ENCODE data around the gene DUXA. TPM values are rescaled to one million over a fixed set of nuclear protein-coding genes. Genes with fewer than 3 reads are reported as not detected.
A peak's percentile ranks its signal among the peaks of the same experiment; 100 is the strongest.
"Not testable (repeated sequence)": the region's sequence is repeated elsewhere in the genome, so short reads cannot be mapped to it uniquely, and the experiment has no call there.

Gene DUXA
- polyA plus RNA-seq (2011; rRNA removed) (not detected in 2 replicates), polyA minus RNA-seq (2011; rRNA and poly(A)+ RNA removed) (not detected in 2 replicates)

GRCh38 chr19:57167385-57167784, at the start of gene DUXA:
Gene DUXA, minus strand, starts transcription at chr19:57167485. Its CDS starts 42 bp downstream, at chr19:57167443.
- Histone ChIP-seq H3K27ac (ENCODE audit: low read depth, low read length) (no peak within 1 kb of the TSS), H3K27me3 (ENCODE audit: control insufficient read depth, insufficient read depth, low read length) (no peaks in the 10 kb centered on the region), H3K4me3 (ENCODE audit: low read depth, low read length) (no peak within 1 kb of the TSS), H3K9me3 (ENCODE audit: control insufficient read depth, insufficient read depth, low read length) (peaks cover 11% of the 10 kb centered on the region)
- POLR2A ChIA-PET = no interaction called here
- DNase-seq (ENCODE audit: low read depth, low spot score) = no peak
- TF ChIP-seq CTCF (IDR thresholded peaks at IDR 0.05; ENCODE audit: low read depth, low read length) = no peak
- CTCF ChIA-PET = no interaction called here

- no peak for DNase-seq (ENCODE audit: low read depth, low spot score)
- H3K4me3 ChIP-seq (ENCODE audit: low read depth, low read length) = no peak overlapping the region
- no peaks in the 10 kb centered on the region for H3K27me3 ChIP-seq (ENCODE audit: control insufficient read depth, insufficient read depth, low read length)
- H3K9me3 ChIP-seq (ENCODE audit: control insufficient read depth, insufficient read depth, low read length) = peaks cover 22% of the 10 kb centered on the region; the same call in 1 of the 2 replicates
- TF ChIP-seq CTCF (IDR thresholded peaks at IDR 0.05; ENCODE audit: low read depth, low read length) = no peak
- ChIA-PET POLR2A (no interaction called here), CTCF (no interaction called here)
- no peak overlapping the region for H3K27ac ChIP-seq (ENCODE audit: low read depth, low read length)
Observed at GRCh38 chr19:57212109-57212508, 44.8 kb upstream of the DUXA start.

GRCh38 chr19:57210381-57210780, 43.1 kb upstream of the DUXA start:
- CTCF ChIA-PET = no interaction called here

GRCh38 chr19:57202160-57202559, 34.9 kb upstream of the DUXA start:
- Histone ChIP-seq H3K9me3 (ENCODE audit: control insufficient read depth, insufficient read depth, low read length) (peaks cover 22% of the 10 kb centered on the region), H3K4me3 (ENCODE audit: low read depth, low read length) (no peak overlapping the region), H3K27me3 (ENCODE audit: control insufficient read depth, insufficient read depth, low read length) (no peaks in the 10 kb centered on the region), H3K27ac (ENCODE audit: low read depth, low read length) (no peak overlapping the region)
- CTCF ChIA-PET = no interaction called here
- POLR2A ChIA-PET = no interaction called here
- no peak for TF ChIP-seq CTCF (IDR thresholded peaks at IDR 0.05; ENCODE audit: low read depth, low read length)
- no peak for DNase-seq (ENCODE audit: low read depth, low spot score)

More at GRCh38 chr19:57210381-57210780, 43.1 kb upstream of the DUXA start:
- no peaks in the 10 kb centered on the region for H3K27me3 ChIP-seq (ENCODE audit: control insufficient read depth, insufficient read depth, low read length)
- H3K9me3 ChIP-seq (ENCODE audit: control insufficient read depth, insufficient read depth, low read length) = peaks cover 30% of the 10 kb centered on the region
- POLR2A ChIA-PET = no interaction called here
- DNase-seq (ENCODE audit: low read depth, low spot score) = no peak
- H3K4me3 ChIP-seq (ENCODE audit: low read depth, low read length) = no peak overlapping the region
- no peak overlapping the region for H3K27ac ChIP-seq (ENCODE audit: low read depth, low read length)
- no peak for TF ChIP-seq CTCF (IDR thresholded peaks at IDR 0.05; ENCODE audit: low read depth, low read length)

- DNase-seq (ENCODE audit: low read depth, low spot score); CTCF ChIA-PET; POLR2A ChIA-PET; H3K27me3 ChIP-seq (ENCODE audit: control insufficient read depth, insufficient read depth, low read length); H3K27ac ChIP-seq (ENCODE audit: low read depth, low read length); H3K9me3 ChIP-seq (ENCODE audit: control insufficient read depth, insufficient read depth, low read length); H3K4me3 ChIP-seq (ENCODE audit: low read depth, low read length): not testable (repeated sequence)
Observed at GRCh38 chr19:57197874-57198273, 30.6 kb upstream of the DUXA start.

GRCh38 chr19:57192993-57193392, 25.7 kb upstream of the DUXA start:
- Histone ChIP-seq H3K4me3 (ENCODE audit: low read depth, low read length) (peak overlapping the region; percentile 97; the same call in 1 of the 2 replicates), H3K27ac (ENCODE audit: low read depth, low read length) (no peak overlapping the region), H3K27me3 (ENCODE audit: control insufficient read depth, insufficient read depth, low read length) (no peaks in the 10 kb centered on the region), H3K9me3 (ENCODE audit: control insufficient read depth, insufficient read depth, low read length) (peaks cover 12% of the 10 kb centered on the region)
- DNase-seq (ENCODE audit: low read depth, low spot score) = no peak
- POLR2A ChIA-PET = no interaction called here
- no peak for TF ChIP-seq CTCF (IDR thresholded peaks at IDR 0.05; ENCODE audit: low read depth, low read length)
- CTCF ChIA-PET = no interaction called here

All from AG04450 (cell line).